Activated naive CD4-positive, alpha-beta T cell treated with anti-CD3 and anti-CD28 coated beads, Interleukin-2, amount 10 ng/mL, durations not matched to agents 7 days and 5 days (primary cell): ENCODE results near the gene EIF2D.

Source experiments
- CTCF ChIA-PET: fragments of 350-600 bp; sonication (Branson Sonifier 250); formaldehyde crosslinking; loops from one replicate; lab custom pipeline; 2021; ENCODE audit warnings: antibody characterized with exemption; lab: Charles Lee
- DNase-seq: peaks from one replicate; pipeline ENCODE4 v3.0.0-alpha.2; 2020
- H3K27ac Mint-ChIP-seq: one replicate; pipeline ENCODE4 v1.8.0; 2021; ENCODE audit warnings: mild to moderate bottlenecking, moderate library complexity, mixed read lengths
- H3K27me3 Mint-ChIP-seq: one replicate; pipeline ENCODE4 v1.8.0; 2021; ENCODE audit warnings: mild to moderate bottlenecking, mixed read lengths
- H3K36me3 Mint-ChIP-seq: one replicate; pipeline ENCODE4 v1.8.0; 2021; ENCODE audit warnings: mixed read lengths
- H3K4me1 Mint-ChIP-seq: one replicate; pipeline ENCODE4 v1.8.0; 2021; ENCODE audit warnings: mixed read lengths
- H3K4me3 Mint-ChIP-seq: one replicate; pipeline ENCODE4 v1.8.0; 2021; ENCODE audit warnings: mild to moderate bottlenecking, moderate library complexity, mixed read lengths
- H3K9me3 Mint-ChIP-seq: one replicate; pipeline ENCODE4 v1.8.0; 2021; ENCODE audit warnings: mixed read lengths

EIF2D gene

DNA sequence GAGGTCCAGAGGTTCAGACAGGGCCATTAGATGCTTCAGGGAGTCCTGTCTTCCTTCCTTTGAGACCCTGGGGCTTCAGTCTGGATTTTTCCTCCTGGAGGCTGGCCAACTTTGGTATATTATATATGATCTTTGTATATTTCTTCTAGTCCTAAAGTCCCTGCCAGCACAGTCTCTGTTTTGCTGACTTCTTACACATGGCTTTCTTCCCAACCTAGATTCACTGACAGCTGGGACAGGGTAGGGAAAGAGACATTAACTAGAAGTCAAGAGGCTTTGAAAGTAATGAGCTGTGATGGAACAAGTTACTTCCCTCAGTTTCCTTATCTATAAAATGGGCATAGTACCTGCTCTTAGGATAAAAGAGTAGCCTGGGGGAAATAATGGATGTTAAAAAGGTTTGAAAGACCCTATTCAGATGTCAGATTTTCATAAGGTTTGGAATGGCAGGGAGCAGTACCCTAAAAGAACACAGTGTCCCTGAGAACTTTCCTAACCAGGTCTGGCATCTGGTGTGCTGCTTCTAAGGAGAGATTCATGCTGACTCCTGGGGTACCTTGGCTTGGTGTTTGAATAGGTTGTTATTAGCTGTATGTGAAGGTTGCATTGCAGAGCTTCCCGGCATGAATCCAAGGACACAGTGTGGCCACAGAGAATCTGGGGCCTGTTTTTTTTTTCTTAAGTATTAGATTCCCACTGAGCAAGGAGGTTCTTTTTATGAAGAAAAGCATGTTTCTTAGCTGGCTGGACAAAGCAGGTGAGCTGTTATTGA, 57.4 kb downstream of the EIF2D start:
- Mint-ChIP-seq H3K4me3 (peak overlapping the region; percentile 86), H3K4me1 (peaks cover 65% of the 10 kb centered on the region), H3K9me3 (no peaks in the 10 kb centered on the region), H3K27me3 (no peaks in the 10 kb centered on the region), H3K27ac (peak overlapping the region; percentile 93), H3K36me3 (peaks cover 28% of the 10 kb centered on the region)
- no peak for DNase-seq
- CTCF ChIA-PET = interaction anchor here (0.8 to 19.4 kb wide), 10 partner anchors 12 to 109 kb away, joined by 3 to 414 read pairs (median 4); no protein-coding TSS in a partner anchor

DNA sequence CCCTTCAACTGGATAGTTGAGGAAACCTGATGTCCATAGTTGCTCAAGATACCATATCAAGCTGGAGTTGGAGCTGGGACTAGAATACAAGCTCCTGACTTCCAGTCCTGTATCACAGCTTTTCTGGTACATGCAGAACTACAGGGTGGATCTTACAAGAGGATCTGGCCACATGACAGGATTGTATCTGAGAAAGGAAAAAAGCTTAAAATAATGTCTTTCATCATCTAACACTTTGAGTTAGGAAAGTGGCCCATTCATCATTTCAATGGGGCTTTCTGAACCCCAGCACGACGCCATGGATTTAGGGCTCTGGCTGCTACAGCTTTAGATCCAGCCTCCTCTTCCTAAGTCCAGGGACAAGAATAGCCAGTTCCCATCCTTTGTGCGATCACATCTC, 58.1 kb downstream of the EIF2D start:
- H3K27me3 Mint-ChIP-seq = no peaks in the 10 kb centered on the region
- CTCF ChIA-PET = interaction anchor here (0.9 to 19.4 kb wide), 7 partner anchors 10 to 109 kb away, joined by 3 to 414 read pairs (median 7); no protein-coding TSS in a partner anchor
- no peak overlapping the region for H3K4me3 Mint-ChIP-seq
- H3K27ac Mint-ChIP-seq = no peak overlapping the region
- DNase-seq = no peak
- peaks cover 59% of the 10 kb centered on the region for H3K4me1 Mint-ChIP-seq
- H3K36me3 Mint-ChIP-seq = peaks cover 21% of the 10 kb centered on the region
- H3K9me3 Mint-ChIP-seq = no peaks in the 10 kb centered on the region

DNA sequence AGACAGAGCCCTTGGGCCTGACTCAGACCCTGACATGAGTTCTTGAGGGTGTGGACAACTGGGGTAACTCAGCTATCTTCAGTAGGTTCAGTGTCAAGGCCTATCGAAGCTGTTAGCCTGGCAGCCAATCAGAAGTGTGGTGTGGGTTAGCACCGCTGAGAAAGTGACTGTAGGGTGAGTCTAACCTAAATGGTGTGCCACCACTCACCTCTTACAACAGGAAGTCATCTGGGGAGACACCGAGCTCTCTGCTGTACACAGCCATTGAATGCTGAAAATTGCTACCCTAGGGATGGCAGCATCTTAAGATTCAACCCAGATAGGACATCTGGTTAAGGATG, 60.3 kb downstream of the EIF2D start:
- no peaks in the 10 kb centered on the region for H3K9me3 Mint-ChIP-seq
- peak; percentile 86 for DNase-seq
- CTCF ChIA-PET = interaction anchor here (0.7 to 19.4 kb wide), 20 partner anchors 9 to 136 kb away, joined by 3 to 414 read pairs (median 4); partner anchors contain the start of genes DYRK3 and EIF2D
- H3K27ac Mint-ChIP-seq = peak overlapping the region; percentile 89
- no peaks in the 10 kb centered on the region for H3K27me3 Mint-ChIP-seq
- peak overlapping the region; percentile 56 for H3K4me3 Mint-ChIP-seq
- peaks cover 62% of the 10 kb centered on the region for H3K4me1 Mint-ChIP-seq
- peaks cover 3% of the 10 kb centered on the region for H3K36me3 Mint-ChIP-seq

DNA sequence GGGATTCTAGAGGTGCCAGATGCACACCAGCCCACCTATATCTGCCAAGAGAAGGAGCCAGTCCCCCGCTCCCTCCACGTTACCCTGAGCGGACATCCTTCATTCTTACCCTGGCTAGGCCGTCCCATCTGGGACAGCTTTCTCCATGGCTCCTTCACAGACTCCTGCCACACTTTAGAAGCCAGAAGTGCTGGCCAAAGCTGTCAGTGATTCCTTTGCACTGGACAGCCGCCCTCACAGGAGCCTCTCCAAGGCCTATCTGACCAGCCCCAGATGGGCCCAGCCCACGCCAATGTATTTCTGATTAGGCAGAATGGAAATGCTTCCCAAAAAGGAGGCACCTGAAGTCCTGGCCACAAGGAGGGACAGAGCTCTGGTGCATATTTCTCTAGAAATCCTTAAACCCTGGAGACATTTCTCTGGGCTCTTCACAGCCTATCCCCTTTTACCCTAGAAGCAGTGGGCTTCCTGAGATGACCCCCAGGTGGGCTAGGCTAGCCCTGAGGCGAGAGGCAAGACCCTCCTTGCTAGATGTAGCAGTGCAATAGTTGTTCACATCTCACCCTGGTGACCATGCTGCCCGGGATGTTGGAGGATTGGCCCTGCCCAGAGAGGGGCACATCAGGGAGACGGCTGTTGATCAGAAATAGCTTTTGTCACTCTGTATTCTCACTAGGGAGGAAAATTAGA, 60.8 kb downstream of the EIF2D start:
- H3K4me1 Mint-ChIP-seq = peaks cover 60% of the 10 kb centered on the region
- H3K27ac Mint-ChIP-seq = peak overlapping the region; percentile 89
- CTCF ChIA-PET = interaction anchor here (0.7 to 19.4 kb wide), 20 partner anchors 8 to 137 kb away, joined by 3 to 414 read pairs (median 4); partner anchors contain the start of gene DYRK3

DNA sequence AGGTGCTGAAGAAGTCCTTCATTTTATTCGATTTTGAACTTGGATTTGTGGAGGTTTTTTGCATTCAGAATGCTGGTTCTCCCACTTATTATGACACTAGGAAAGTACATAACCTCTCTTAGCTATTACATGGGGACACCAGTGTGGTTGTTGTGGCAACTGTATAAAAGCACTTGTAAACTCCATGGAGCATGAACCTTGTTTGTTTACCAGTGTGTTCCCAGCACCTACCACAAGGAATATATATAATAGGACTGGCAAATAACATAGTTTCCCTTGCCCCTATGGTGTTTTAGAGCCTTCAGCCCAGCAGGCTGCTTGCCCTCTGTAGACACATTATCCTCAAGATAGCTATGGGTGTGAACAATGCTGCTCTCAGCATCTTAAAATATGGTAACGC, 61.8 kb downstream of the EIF2D start:
- Mint-ChIP-seq H3K36me3 (peaks cover 3% of the 10 kb centered on the region), H3K4me3 (no peak overlapping the region), H3K9me3 (no peaks in the 10 kb centered on the region), H3K27me3 (no peaks in the 10 kb centered on the region), H3K4me1 (peaks cover 54% of the 10 kb centered on the region), H3K27ac (no peak overlapping the region)
- CTCF ChIA-PET = interaction anchor here (0.8 to 19.4 kb wide), 9 partner anchors 7 to 114 kb away, joined by 3 to 414 read pairs (median 16); no protein-coding TSS in a partner anchor
- no peak for DNase-seq

More for the DNA sequence above, 60.8 kb downstream of the EIF2D start:
- Mint-ChIP-seq H3K9me3 (no peaks in the 10 kb centered on the region), H3K36me3 (peaks cover 3% of the 10 kb centered on the region), H3K27me3 (no peaks in the 10 kb centered on the region), H3K4me3 (no peak overlapping the region)
- no peak for DNase-seq

DNA sequence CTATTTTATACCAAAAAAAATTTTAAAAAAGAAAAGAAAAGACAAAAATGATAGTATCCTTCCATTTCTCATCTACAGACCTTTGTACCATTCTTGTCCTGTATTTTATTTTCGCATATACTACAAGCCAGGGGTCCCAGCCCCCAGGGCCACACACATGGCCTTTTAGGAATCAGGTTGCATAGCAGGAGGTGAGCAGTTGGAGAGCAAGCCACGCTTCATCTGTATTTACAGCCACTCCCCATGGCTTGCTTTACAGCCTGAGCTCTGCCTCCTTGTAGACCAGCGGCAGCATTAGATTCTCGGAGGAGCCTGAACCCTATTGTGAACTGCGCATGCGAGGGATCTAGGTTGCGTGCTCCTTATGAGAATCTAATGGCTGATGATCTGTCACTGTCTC, 65.2 kb downstream of the EIF2D start:
- peaks cover 34% of the 10 kb centered on the region for H3K4me1 Mint-ChIP-seq
- H3K27me3 Mint-ChIP-seq = no peaks in the 10 kb centered on the region
- peaks cover under 1% of the 10 kb centered on the region for H3K36me3 Mint-ChIP-seq
- no peak for DNase-seq
- CTCF ChIA-PET = interaction anchor here (1.2 to 10.1 kb wide), 5 partner anchors 27 to 117 kb away, joined by 3 to 255 read pairs (median 16); partner anchors contain the start of gene EIF2D
- H3K4me3 Mint-ChIP-seq = no peak overlapping the region
- no peak overlapping the region for H3K27ac Mint-ChIP-seq
- H3K9me3 Mint-ChIP-seq = no peaks in the 10 kb centered on the region

DNA sequence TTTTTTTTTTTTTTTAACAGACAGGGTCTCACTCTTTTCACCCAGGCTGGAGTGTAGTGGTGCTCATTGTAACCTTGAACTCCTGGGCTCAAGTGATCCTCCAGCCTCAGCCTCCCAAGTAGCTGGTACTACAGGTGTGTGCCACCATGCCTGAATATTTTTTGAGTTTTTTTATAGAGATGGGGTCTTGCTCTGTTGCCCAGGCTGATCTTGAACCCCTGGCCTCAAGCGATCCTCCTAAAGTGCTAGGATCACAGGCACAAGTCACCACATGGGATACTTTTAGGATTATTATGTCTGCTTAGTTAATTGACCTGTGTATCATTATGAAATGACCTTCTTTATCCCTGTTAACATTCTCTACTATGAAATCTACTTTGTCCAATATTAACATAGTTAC, 66.9 kb downstream of the EIF2D start:
- CTCF ChIA-PET = interaction anchor here (0.6 to 10.1 kb wide), 36 partner anchors 8 to 1320 kb away, joined by 3 to 255 read pairs (median 5); partner anchors contain the start of gene EIF2D
- Mint-ChIP-seq H3K9me3 (no peaks in the 10 kb centered on the region), H3K27ac (no peak overlapping the region), H3K36me3 (no peaks in the 10 kb centered on the region), H3K27me3 (no peaks in the 10 kb centered on the region), H3K4me1 (peaks cover 19% of the 10 kb centered on the region), H3K4me3 (no peak overlapping the region)
- DNase-seq = peak; percentile 10

DNA sequence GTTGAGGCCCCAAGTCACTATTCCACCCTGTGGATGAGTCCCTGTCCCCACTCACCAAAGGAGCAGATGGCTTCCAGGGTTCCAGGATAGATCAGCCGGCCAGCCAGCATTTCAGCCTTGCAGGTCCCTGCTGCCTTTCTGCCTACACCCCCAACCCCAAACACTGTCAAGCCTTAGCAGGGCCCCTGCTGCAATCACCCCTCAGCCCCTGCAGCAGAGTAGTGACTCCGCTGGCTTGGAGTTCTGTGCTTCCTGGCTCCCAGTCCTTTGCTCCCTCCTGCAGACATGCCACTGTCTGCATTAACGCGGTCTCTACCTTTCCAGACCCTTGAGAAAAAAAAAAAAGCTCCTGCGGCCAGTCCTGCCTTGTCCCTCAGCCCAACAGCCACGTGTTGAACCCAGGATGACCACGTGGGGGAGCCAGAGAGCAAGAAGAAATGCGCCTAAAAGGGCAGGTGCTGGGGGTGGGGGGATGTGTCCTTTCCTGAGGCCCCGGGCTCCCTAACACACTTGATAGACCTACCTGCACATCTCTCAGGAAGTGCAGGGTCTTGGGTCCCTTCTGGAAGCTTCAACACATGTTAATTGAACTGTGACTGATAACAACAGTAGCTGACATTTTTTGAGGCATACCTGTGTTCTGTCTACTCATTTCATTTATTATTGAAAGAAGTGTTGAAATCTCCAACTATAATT, 67.6 kb downstream of the EIF2D start:
- peak; percentile 87 for DNase-seq
- H3K9me3 Mint-ChIP-seq = no peaks in the 10 kb centered on the region
- no peak overlapping the region for H3K27ac Mint-ChIP-seq
- H3K27me3 Mint-ChIP-seq = no peaks in the 10 kb centered on the region
- no peaks in the 10 kb centered on the region for H3K36me3 Mint-ChIP-seq
- peaks cover 21% of the 10 kb centered on the region for H3K4me1 Mint-ChIP-seq
- CTCF ChIA-PET = interaction anchor here (0.6 to 10.1 kb wide), 36 partner anchors 9 to 122 kb away, joined by 3 to 255 read pairs (median 4); partner anchors contain the start of gene EIF2D
- no peak overlapping the region for H3K4me3 Mint-ChIP-seq
